ENCODE results near the gene ANKHD1. TPM values are rescaled to one million over a fixed set of nuclear protein-coding genes. Genes with fewer than 3 reads are reported as not detected.

Gene ANKHD1
- total and polyA plus RNA-seq, 12 donors: 58.2 to 141 (median 99.2) TPM

- Histone ChIP-seq H3K4me1 (replicated peaks in 1 of 2) (peaks cover 39 to 57% of the 10 kb centered on the region in 2 donors), H3K9me3 (replicated peaks in 1 of 3) (no peaks in the 10 kb centered on the region), H3K27me3 (no peaks in the 10 kb centered on the region), H3K4me3 (no peak overlapping the region), H3K36me3 (replicated peaks in 1 of 2) (peaks cover 0 to 9% of the 10 kb centered on the region in 2 donors), H3K27ac (peak overlapping the region in 2 of 5 donors; percentile 93 to 94)
- no peak for TF ChIP-seq POLR2A (IDR thresholded peaks at IDR 0.05)
- TF ChIP-seq CTCF (IDR thresholded peaks at IDR 0.05): no peak
- DNase-seq: no peak
- intact Hi-C loops (cut with DNase I): loop anchor here in 1 of 2 donors (5.0 kb wide), 1 partner anchor 79 kb away; the partner anchor contains the start of gene TMCO6
- 92 to 97% (median 96%) methylated on average over 5 to 9 of the region's 9 CpGs for WGBS, 4 donors
Observed at GRCh38 chr5:140558542-140558941, 156.9 kb downstream of the ANKHD1 start.

GRCh38 chr5:140560227-140560626 is 158.6 kb downstream of the ANKHD1 start:
- H3K36me3 ChIP-seq (replicated peaks in 1 of 2): peaks cover 0 to 9% of the 10 kb centered on the region in 2 donors
- no peak overlapping the region for H3K4me3 ChIP-seq
- peak in 1 of 7 donors; percentile 53 for DNase-seq
- no peaks in the 10 kb centered on the region for H3K27me3 ChIP-seq
- no peak for TF ChIP-seq POLR2A (IDR thresholded peaks at IDR 0.05)
- TF ChIP-seq CTCF (IDR thresholded peaks at IDR 0.05): no peak
- no peak overlapping the region for H3K27ac ChIP-seq
- H3K4me1 ChIP-seq (replicated peaks in 1 of 2): peaks cover 37 to 46% of the 10 kb centered on the region in 2 donors
- 91 to 100% (median 94%) methylated on average over 2 to 10 of the region's 10 CpGs for WGBS, 4 donors
- no peaks in the 10 kb centered on the region for H3K9me3 ChIP-seq (replicated peaks in 1 of 3)
- intact Hi-C loops (cut with DNase I): no loop called here

GRCh38 chr5:140561753-140562523 is 160.3 kb downstream of the ANKHD1 start:
- Histone ChIP-seq H3K36me3 (replicated peaks in 1 of 2) (peaks cover 0 to 17% of the 10 kb centered on the region in 2 donors), H3K9me3 (replicated peaks in 1 of 3) (no peaks in the 10 kb centered on the region), H3K27ac (peak overlapping the region in 3 of 5 donors; percentile 28 to 74 (median 34)), H3K4me1 (replicated peaks in 1 of 2) (peaks cover 29 to 47% of the 10 kb centered on the region in 2 donors), H3K27me3 (no peaks in the 10 kb centered on the region), H3K4me3 (no peak overlapping the region)
- intact Hi-C loops (cut with DNase I): no loop called here
- no peak for TF ChIP-seq CTCF (IDR thresholded peaks at IDR 0.05)
- no peak for TF ChIP-seq POLR2A (IDR thresholded peaks at IDR 0.05)
- peak in 1 of 7 donors; percentile 50 for DNase-seq
- WGBS, 4 donors: 73 to 95% (median 86%) methylated on average over 4 to 10 of the region's 10 CpGs

- peaks cover 29 to 48% of the 10 kb centered on the region in 2 donors for H3K4me1 ChIP-seq (replicated peaks in 1 of 2)
- peak overlapping the region in 3 of 4 donors; percentile 9 to 55 (median 49) for H3K4me3 ChIP-seq
- intact Hi-C loops (cut with DNase I): no loop called here
- WGBS, 4 donors: 55 to 67% (median 63%) methylated on average over 6 to 8 of the region's 8 CpGs
- H3K9me3 ChIP-seq (replicated peaks in 1 of 3): no peaks in the 10 kb centered on the region
- H3K27me3 ChIP-seq: no peaks in the 10 kb centered on the region
- DNase-seq: peak in 1 of 7 donors; percentile 68
- TF ChIP-seq POLR2A (IDR thresholded peaks at IDR 0.05) (no peak), CTCF (IDR thresholded peaks at IDR 0.05) (no peak)
- H3K36me3 ChIP-seq (replicated peaks in 1 of 2): peaks cover 0 to 34% of the 10 kb centered on the region in 2 donors
- H3K27ac ChIP-seq: peak overlapping the region; percentile 50 to 96 (median 86)
Observed at GRCh38 chr5:140563596-140563995, 162.0 kb downstream of the ANKHD1 start.
